Measurements from ENCODE around the gene MAP3K6.

MAP3K6 gene

DNA sequence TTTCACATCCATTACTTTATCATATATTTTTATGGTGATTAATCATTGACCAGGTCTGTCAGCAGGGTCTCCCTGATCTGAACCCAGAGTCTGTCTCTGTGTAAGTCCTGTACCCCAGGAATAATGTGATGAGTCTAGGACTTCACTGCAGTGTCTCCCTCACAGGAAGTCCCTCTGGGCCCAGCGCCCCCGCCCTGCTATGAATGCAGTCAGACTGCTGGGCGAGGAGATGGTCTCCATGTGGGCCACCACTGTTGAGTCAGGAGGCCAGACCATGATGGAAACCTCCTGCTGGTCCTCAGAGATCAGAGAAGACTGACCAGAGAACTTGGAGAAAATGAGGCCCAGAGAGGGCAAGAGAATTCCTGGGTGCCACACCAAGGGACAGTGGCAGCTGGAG is 35.3 kb downstream of the MAP3K6 start:
- DNase-seq = no peak

DNA sequence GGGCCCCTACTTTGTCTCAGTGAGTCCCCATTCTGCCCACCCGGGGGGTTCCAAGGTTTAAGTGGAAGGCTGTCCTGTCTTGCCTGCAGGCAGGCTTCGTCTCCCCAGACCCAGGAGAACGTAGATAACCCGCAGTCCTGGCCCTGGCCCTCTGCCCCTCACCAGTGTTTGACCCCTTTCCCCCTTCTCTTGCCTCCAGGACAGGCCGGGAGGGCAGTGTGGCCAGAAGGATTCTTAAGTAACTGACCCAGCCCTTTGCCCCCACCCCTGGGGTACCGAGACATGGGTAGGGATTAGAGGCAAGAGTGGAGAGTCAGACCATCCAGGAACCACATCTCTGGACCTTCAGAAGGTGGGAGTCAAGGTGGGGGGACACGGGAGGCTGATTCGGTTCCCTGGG is 36.0 kb downstream of the MAP3K6 start:
- DNase-seq = no peak

DNA sequence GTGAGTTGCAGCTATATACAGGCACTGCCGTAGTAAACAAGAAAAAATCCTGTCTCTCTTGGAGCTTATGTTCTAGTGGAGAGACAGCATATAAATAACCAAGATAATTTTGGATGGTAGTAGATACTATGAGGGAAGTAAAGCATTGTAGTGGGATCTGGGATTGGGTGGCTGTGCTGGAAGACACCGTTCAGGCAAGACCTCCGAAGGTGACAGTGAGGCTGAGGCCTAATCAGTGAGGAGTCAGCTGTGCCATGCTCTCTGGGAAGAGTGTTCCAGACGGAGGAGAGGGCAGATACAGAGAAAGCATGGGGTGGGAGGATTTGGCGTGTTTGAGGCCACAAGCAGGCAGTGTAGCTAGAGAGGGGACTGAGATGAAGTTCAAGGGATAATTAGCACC is 38.8 kb downstream of the MAP3K6 start:
- DNase-seq = no peak

DNA sequence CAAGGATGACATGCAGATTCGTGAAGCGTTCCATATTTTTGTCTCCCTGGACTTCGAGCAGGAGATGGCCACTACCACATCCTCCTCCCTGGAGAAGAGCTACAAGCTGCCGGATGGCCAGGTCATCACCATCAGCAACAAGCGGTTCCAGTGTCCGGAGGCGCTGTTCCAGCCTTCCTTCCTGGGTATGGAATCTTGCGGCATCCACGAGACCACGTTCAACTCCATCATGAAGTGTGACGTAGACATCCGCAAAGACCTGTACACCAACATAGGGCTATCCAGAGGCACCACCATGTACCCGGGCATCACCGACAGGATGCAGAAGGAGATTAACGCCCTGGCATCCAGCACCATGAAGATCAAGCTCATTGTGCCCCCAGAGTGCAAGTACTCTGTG is 41.5 kb downstream of the MAP3K6 start:
- DNase-seq = no peak

DNA sequence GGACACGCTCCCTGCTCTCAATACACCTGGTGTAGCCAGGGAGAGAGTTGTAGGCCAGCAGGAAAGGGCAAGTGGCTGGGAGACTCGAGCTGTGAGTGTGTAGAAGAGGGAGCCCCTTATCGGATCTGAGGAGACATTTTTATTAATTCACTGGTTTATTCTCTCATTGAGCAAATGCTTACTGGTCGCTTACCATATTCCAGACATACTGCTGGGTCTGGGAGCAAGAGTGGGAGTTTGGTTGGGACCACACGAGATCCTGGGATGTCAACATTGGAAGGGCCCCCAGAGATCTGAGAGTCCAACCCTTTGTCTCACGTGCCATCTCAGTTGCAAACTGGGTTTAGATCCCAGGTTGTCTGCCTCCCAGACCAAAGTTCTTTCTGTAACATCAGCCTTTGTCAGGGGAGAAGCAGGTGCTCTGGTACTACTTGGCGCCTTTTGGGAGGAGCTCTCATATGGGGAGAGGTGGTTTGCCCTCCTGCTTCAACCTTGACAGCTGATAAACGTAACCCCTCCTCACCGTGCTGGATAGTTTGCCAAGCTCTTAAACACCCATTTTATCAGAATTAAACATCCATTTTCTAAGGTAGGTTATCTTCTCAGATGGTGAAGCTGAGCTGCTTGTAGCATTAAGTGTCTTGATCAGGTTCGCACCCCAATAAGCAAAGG is 44.1 kb downstream of the MAP3K6 start:
- no peak for DNase-seq

DNA sequence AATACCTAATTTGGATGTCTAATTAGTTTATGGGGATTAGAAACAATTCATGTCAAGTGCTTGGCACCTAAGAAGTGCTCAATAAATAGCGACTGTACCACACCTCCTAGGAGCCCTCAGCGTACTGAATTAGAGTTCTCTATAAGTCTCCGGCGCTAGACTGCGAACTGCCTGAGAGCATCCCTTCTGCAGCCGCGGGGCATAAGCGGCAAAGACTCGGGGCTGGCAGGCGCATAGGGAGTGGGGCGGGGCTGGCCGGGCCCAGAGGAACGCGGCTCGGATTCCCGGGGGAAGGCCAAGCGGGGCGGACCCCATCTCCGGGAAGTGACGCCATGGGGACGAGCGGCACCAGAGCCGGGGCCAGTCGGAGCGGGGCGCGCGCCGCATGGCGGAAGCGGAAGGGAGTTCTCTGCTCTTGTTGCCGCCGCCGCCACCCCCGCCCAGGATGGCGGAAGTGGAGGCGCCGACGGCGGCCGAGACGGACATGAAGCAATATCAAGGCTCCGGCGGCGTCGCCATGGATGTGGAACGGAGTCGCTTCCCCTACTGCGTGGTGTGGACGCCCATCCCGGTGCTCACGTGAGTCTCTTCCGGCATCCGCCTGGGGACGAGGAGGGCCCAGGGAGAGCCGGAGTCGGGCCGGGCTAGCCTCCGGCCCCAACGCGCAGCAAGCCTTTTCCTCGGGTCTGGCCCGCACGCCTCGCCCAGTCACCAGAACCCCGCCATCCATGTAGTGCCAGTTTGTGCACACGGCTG is 44.8 kb downstream of the MAP3K6 start, which contains the start of gene TMEM222:
TMEM222 (plus strand) TSS at position 351 of the 756 bp plus-strand sequence; CDS start at position 386, 35 bp downstream.
- DNase-seq = peak; percentile 93

DNA sequence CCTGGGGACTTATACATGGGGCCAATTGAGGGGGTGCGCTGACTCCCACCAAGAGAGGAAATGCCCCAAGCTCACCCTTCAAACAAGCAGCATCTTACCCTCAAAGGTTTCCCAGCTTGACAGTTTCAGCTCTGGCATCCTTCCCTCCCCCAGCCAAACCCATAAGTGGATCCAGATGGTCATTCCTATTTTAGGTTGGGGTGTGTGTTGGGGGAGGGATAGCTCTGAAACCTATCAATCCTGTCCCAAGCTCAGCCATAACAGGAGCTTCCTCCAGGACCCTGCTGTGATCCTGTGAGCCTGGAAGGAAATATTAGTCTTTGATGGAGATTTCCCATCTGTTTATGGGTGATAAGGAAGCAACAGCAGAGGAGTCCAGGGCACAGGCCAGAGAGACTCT is 48.2 kb downstream of the MAP3K6 start:
- no peak for DNase-seq

DNA sequence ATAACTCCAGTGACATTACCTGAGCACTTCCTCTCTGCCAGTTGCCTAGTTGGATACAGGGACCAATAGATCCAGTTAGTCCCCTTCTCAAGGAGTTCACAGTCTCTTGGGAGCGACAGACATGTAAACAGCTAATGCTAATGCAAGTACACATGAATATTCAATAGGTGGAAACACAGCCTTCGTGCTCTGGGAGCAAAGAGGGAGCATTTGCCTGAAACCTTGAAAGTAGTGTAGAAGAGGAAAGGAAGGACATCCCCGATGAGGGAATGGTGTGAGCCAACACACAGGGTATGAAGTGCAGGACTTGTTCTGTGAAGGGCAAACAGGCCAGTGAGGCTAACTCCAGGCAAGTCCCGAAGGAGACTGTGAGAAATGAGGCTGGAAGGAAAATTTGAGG is 48.6 kb downstream of the MAP3K6 start:
- DNase-seq = no peak

DNA sequence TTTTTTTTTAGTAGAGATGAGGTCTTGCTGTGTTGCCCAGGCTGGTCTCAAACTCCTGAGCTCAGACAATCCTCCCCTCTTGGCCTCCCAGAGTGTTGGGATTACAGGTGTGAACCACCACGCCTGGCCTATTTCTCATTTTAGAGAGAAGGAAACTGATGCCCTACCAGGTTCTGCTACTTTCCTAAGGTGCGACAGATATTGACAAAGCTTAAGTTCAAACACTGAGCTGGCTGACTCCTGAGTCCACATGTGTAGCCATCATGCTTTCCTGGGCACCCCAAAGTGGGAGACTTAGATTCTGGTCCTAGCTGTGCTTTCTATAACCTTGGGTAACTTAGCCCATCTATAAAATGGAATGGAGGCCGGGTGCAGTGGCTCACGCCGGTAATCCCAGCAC is 49.9 kb downstream of the MAP3K6 start:
- no peak for DNase-seq

DNA sequence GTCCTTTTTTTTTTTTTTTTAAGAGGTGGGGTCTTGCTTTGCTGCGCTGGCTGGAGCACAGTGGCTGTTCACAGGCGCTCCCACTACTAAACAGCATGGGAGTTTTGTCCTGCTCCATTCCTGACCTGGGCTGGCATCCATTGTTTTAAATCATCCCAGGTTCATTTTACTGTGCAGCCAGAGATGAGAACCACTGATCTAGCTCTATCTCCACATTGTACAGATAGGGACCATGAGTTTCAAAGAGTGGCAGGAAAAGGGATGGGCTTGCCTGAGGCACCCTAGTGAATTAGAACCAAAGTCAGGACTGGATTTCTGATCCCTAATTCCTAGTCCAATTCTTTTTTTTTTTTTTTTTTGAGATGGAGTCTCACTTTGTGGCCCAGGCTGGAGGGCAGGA is 52.0 kb downstream of the MAP3K6 start:
- no peak for DNase-seq

DNA sequence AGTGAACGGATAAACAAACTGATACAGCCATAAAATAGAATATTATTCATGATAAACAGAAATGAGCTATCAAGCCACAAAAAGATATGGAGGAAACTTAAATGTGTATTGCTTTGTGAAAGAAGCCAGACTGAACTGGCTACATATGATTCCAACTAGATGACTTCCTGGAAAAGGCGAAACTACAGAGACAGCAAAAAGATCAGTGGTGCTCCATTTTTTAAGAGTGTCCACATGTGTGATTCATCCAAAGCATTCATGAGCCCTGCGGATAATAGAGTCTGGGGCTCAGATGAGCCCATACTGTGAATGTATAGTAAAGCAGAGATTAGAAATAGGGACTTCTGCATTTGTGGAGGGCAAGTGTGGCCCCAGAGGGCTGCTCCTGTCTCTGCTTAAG is 52.6 kb downstream of the MAP3K6 start:
- DNase-seq = no peak

DNA sequence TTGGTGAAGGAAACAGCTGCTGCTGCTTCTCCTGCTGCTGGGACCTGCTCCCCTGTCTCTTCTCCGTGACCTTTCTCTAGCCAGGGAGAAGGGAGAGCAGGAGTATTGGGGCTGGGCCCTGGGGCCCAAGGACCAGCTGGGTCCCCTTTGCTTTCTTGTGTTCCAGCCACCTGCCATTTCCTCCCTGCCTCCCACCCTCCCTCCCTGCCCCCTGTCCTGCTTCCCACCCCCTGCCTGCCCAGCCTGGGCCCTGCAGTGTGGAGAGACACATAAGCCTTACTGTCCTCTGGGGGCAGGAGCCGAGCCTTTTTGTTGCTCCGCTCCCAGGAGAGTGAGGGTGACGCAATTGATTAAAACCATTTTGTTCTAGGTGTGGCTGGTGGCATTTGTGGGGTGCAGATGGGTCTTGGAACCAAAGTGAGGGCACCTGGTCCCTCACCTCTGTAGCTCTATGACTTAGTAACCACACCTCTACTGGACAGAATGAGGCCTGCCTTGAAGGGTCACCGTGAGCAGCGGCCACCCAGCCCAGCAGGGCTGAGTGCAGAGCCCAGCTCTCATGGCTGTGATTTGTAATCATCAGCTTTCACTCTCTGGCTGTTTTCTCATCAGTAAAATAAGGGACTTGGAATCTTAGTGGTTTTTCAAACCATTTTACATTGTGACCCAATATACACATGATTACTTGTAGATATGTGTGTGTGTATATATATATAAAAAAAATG is 58.7 kb downstream of the MAP3K6 start:
- DNase-seq = no peak

DNA sequence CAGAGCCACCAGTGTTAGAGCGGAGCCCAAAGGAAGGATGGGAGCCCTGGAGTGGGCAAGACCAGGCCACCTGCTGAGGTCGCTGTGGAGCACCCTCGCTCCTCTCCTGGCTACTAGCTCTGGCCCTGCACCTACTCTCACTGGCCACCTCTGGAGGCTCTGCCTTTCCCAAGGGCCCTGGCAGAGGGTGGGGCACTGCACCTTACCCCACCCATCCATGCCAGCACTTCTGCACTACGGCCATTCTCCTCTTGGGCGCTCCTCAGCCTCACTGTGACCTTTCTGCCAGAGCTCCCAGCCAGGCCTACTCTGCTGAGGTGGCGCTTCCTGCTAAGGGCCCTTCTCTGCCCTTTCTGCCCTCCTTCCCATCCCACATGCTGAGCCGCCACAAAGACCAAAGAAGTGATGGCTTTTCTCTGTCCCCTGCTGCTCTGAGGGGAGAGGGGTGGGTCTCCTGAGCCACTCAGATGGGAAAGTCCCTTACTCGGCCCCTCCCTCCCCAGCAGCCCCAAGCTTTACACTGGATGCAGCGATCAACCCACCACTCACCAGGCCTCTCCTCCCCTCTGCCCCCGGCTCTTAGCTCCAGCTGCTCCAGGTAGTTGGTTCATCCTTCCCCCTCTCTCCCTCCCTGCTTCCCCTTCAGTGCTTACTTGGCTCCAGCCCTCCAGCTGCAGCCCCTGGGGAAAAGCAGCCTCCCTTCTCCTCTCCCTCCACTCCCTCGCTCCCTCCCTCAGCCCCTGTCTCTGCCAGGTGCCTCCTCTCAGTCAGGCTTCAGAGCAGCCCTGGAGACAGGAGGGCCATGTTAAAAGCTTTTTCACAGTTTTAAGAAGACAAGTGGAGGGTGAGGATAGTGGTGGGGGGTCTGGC is 59.6 kb downstream of the MAP3K6 start:
- no peak for DNase-seq

DNA sequence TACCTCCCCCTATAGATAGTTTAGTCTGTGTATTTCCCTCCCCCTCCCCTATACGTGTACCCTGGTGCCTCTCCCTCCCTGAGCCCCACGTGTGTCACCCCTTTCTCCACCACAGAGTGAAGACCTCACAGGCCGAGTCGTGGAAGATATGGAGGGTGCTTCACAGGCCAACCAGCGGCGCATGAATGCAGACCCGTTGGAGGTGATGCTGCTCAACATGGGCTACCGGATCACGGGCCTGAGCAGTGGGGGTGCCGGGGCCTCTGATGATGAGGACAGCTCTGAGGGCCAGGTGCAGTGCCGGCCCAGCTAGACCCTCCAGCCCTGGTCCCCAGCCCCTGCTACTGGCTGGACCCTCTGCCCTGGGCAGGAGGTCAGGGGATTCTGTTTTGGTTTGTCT is 60.7 kb downstream of the MAP3K6 start:
- DNase-seq = no peak

Measured in activated T-cell treated with anti-CD3 and anti-CD28 coated beads for 4 hours (primary cell).